Stimulated activated CD8-positive, alpha-beta memory T cell treated with anti-CD3 and anti-CD28 coated beads, Interleukin-4, amount 100 ng/mL, for 24 hours (primary cell): ENCODE data around the gene HINT3.
"Not testable (repeated sequence)": the region's sequence is repeated elsewhere in the genome, so short reads cannot be mapped to it uniquely, and the experiment has no call there.

Source experiments
- DNase-seq: peaks from one replicate; pipeline ENCODE4 v3.0.0-alpha.2; 2020; ENCODE audit warnings: low read depth

HINT3 gene

DNA sequence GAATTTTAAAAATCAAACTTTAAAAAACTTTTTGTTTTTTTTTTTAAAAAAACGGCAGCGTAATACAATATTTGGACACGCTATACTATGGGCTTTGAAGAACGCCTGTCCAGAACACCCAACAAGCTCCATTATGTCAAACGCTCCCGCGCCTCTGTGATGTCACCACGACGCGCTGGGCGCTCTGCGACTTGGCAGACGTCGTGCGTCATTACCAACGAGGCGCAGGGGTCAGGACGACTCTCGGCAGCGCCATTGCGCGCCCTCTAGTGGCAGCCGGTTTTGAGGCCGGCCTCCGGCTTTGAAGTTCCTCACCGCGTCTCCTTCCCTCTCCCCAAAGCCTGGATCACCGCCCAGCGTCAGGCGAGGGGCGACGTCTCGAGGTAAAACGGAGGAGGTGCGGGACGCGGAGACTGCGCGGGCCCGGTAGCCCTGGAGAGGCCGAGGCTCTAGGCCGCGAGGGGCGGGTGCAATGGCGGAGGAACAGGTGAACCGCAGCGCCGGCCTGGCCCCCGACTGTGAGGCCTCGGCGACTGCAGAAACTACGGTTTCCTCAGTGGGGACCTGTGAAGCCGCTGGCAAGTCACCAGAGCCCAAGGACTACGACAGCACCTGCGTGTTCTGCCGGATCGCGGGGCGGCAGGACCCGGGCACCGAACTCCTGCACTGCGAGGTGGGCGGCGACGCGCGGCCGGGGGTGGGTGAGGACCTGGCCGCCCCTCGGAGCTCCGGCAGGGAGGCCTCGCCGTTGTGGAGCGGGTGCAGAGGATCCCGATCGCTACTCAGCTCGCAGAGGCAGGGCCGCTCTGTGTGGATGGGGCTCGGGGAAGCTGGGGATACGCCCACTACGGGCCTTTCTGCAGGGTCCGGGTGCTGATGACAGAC, at the start of gene HINT3:
Gene HINT3 (plus strand): TSS at position 265 of the 885 bp plus-strand sequence. CDS start 208 bp downstream, at position 473.
- peak; percentile 98 for DNase-seq

DNA sequence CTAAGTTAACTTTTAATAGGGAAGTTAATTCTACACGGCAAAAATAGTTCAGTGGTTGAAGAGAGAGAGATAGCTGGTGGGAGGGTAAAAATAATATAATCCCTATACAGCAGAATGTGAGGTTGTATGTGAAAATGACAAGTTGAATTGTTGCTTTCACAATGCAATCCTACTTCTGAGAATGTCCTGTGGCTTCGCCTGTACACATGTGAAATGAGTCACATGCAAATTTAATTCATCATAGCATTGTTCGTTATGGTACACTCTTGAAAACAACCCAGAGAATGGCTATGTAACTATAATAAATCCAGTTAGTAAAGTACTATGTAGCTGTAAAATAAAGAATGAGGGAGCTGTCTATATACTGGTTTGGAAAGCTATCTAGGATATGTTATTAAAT, 46.0 kb upstream of the HINT3 start:
- no peak for DNase-seq

DNA sequence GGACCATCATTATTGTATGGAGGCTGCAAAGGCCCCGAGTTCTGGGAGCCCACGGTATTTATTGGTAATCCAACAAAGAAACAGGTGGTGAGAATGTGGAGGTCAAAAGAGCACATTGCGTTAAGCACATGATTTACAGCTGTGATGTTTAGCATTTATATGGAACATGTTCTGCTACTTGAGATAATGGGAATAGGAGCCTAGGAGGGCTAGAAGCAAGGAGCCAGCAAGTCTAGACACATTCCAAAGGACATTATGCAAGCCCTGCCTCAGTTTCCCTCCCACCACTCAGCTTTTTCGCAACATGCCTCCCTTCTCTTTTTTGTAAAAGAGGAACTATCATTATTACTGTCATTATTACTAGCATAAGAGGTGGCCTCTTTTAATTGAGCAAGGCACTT, 45.5 kb upstream of the HINT3 start:
- not testable (repeated sequence) for DNase-seq

DNA sequence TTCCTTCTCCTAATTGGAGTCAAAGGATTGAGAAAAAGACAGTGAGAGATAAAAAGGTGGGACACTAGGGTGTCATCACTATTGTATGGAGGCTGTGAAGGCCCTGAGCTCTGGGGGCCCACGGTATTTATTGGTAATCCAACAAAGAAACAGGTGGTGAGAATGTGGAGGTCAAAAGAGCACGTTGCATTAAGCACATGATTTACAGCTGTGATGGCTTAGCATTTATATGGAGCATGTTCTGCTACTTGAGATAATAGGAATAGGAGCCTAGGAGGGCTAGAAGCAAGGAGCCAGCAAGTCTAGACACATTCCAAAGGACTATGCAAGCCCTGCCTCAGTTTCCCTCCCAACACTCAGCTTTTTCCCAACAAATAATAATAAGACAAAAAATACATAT, 44.1 kb upstream of the HINT3 start:
- DNase-seq, result not testable (repeated sequence)

DNA sequence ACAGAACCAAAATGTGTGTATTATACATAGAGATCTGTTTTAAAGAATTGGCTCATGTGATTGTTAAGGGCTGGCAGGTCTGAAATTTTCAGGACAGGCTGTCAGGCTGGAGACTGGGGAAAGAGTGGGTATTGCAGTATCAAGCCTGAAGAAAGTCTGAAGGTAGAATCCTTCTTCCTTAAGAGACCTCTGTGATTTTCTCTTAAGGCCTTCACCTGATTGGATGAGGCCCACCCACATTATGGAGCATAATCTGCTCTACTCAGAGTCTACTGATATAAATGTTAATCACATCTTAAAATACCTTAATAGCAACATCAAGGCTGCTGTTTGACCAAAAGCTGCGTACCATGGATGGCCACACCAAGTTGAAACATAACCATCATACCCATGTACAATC, 43.4 kb upstream of the HINT3 start:
- DNase-seq, result no peak

DNA sequence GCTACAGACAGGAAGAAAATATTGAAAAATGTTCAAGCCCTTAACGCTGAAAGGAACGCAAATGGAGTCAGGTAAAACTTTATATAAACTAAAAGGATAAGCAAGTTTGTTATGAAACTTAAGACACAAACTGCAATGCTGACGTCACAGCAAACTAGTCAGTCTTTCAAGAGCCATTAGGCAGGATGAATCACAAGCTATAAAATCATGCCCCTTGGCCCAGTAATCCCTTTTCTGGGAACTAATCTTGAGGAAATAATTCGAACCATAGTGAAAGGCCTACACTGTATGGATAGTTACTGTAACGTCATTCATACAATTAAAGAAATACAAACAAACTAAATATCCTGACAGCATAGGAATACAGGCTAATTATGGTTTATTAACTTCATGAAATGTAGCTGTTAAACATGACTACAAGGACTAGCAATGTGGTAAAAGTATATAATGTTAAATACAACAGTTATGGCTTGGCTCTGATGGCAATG, 42.7 kb upstream of the HINT3 start:
- DNase-seq, result no peak

DNA sequence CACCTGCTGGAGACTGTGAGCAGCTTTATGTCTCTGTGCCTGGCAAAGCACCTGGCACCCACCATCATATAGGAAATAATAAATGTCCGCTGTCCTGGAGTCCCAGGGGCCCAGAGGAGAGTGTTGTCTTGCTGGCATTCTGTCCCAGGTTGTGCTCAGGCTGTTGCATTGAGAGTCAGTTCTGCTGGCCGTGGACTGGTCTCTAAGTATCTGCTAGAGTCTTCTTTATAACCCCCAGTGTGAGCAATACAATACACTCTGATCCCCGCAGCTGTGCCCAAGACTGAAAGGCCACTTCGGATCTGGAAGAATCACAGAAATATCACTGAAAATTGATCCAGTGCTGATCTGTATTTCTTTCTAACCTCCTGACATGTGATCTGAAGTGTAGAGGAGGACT, 38.3 kb upstream of the HINT3 start:
- no peak for DNase-seq

DNA sequence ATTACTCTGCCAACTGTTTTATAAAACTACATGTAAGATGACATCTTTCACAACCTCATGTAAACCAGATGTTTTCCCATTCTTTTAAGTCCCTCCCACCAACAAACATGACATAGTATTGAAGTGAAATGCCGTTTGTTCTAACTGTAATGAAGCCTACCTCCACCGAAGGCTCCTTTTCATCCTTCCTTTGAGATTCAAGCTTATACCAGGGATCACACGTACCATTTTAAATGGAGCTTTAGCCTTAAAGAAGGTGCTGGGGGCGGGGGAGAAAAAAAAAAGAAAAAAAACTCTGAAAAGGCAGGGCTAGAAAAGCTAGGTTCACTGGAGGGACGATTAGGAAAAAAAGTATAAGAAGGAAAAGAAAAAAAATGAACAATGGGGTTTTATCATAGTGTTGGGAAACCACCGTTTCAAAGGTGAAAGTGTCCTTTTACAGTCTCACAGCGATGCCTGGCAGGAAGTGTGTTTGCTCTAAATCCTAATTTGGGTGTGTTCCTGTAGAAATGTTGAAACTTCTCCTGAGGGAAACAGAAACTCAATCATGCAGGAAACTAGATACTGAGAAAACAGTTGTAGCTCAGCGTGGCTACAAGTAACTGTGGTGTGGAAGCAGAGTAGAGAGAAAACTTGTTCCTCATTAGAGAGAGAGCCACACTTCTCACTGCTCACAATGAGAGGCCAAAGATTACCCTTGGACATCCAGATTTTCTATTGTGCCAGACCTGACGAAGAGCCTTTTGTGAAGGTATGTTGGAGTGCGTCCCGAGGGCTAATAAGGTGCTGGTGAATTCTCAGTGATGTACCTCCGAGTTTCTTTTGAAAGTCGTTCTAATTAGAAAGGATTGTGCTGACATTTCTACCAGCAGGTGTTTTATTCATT, 37.6 kb upstream of the HINT3 start:
- no peak for DNase-seq

DNA sequence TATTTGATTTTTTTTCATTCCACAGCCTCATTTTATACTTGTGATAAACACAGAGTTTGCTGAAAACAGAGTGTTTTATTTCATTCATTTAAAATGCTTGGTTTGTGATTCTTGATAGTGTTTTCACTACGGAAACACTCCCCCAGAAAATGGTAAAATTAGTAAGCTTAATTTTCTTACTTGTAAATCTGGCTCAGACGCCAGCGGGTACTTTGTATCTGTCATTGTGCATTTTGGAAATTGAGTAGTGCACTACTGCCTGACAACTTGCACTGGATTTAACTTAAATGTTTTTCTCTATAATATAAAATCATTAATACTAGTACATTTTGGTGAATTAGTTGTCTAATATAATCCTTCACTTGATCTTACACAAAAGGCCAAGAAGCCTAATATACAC, 37.0 kb upstream of the HINT3 start:
- no peak for DNase-seq

DNA sequence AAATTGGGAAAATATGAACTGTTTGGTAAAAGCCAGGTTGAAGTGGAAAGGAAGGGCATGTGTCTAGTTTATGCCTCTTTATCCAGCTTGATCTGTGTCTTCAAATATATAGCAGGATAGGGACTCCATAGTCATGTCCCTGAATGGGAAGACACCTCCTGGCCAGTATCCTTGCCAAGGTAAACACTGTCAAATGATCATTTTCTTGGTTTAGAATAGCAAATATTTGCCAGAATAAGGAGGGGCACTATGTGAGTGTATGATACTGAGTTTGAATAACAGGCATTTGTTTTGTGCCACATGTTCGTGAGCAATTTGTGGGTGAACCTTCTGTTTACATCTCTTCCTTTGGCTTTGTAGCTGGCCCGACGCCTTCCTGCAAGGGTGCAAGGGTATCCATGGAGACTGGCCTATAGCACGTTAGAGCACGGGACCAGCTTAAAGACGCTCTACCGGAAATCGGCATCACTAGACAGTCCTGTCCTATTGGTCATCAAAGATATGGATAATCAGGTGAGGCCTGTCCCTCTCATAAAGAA, 34.2 kb upstream of the HINT3 start:
- DNase-seq, result no peak

DNA sequence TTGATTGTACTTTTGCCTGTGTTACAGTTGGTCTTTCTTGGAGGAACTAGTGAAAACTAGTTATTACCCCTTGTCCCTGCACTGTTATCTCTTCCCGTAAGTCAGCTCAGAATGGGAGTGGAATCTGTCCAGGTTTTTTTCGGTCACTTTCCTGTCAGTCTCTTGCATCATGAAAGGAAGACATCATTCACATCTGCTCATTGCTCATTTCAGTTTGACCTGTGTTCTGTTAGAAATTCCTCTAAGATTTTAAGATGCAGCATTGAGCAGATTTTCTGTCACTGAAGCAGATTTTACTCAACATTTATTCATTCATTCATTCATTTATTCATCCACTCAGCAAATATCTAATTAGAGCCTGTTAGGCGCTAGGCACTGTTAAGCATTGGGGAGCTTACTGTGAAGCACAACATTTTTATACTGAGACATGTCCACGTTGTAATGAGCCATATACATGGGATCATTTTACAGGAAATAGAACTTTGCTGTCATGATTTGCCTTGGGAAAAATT, 33.1 kb upstream of the HINT3 start:
- no peak for DNase-seq

DNA sequence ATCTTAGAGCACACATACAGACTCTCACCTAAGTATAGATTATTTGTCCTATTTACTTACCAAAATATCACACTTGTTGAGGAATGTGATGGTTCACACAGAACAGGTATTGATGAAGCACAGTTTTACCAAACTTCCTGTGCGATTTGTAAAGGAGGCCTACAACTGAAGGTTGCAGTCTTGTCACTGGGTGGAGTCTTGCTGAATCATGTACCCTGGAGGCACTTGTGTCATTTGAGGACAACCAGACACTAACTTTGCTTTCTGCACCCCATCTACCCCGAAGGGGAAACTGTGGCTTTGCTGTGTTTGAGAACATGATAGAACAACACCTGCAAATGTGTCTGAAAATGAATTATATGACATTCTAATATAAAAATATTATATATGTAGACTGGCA, 32.4 kb upstream of the HINT3 start:
- DNase-seq, result no peak

DNA sequence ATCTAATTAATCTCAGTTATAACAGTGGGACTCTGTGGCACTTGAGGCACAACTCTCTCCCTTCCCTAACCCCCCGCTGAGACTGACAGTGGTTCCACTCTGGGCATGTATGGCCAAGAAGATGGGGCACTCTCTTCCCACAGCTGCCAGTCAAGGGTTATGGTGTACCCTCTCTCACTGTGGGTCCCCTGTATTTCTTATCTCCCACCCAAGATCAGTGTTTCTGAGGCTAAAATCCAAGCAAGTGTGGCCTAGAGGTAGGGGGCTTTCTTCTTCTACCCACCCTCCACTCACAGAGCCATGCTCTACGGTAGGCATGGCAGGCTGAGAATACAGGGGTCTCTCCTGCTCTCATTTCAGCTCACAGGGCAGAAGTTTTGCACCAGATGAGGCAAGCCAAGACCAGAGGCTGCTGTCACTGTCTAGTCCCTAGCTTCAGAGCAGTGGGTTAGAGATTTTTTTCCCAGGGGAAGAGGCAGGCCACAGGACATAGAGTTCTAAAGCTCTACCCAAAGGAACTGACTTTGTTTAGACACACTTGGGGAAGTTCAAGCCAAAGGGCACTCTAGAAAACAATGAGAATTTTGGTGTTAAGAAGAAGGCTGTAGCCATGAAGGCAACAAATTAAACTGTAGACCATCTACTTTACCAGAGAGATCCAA, 31.7 kb upstream of the HINT3 start:
- no peak for DNase-seq

DNA sequence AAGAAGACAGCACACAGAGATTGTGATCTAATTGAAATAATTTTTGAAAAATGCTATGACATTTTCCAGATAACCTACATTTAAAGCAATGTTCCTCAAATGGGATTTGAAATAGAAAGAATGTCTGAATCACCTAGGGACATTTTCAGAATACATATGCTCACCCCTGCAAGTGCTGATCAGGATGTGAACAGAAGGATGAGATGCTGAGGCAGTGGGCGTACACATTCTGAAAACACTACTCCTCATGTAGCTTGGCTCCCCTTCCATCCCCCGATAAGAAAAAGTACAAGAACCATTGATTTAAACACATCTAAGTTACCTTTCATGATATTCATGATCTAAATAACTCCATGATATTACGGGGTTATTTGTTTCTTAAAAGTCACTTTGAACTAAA, 29.9 kb upstream of the HINT3 start:
- no peak for DNase-seq

DNA sequence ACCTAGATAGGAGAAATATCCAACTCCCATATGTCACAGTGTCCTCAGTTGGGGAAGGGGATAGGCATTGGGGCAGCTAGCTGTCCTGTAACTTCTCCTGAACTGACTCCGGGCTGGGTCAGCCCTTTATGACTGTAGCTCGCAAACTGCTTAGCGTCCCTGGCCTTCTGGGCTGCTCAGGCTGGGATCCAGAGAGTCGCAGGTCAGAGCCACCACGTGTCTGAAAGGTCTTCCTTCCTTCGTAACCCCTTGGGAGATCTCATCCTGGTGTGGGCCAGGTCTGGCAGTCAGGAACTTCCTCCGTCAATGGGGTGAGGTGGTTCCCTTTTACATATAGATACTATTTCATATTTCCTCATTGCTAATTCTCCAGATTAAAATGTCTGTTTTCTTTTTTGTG, 28.8 kb upstream of the HINT3 start:
- no peak for DNase-seq

DNA sequence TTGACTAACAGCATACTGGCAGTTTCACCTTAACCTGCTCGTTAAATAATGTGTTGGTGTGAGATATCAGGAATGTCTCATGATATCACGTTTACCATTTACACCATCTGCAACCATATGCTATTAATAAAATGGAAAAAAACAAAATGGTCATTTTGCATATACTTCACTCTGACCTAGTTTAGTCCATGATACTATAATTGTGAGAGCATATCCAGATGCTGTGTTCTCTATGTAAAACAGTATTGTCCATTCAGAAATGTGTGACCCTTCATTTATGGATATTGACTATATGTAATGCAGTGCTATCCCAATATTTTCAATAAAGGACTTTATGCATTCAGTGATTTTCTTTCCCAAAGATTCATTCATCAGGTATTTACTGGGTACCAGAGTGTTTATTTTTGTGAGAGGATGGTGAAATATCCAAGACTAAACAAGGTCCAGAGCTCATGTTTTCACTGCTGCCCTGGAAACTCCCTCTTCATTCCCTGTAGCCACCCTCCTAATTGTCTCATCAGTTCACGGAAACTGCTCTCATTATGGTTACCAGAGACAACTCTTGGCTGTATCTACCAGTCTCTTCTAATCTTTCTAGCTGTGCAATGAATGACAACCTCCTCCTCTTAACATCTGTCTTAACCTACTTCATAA, 25.7 kb upstream of the HINT3 start:
- DNase-seq, result no peak

DNA sequence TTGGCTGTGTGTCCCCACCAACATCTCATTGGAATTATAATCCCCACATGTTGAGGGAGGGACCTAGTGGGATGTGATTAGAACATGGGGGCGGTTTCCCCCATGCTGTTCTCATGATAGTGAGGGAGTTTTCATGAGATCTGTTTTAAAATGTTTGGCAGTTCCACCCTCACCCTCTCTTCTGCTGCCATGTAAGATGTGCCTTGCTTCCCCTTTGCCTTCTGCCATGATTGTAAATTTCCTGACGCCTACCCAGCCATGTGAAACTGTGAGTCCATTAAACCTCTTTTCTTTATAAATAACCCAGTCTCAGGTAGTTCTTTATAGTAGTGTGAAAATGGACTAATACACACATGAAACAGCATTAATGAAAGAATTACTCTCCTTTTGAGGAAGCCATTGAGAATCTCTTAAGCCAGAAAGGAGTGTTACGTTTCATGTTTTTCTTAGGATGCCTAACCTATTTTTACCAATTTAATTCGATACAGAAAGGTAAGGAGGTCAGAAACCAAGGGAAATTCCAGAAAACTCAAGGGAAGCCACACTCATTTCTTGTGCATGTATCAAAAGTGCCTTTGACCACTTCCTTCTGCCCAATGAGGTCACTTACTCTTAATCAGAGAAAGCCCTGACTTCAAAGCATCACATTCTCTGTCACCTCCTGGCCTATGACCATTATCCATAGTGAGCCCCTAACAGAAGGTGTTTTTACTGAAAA, 24.7 kb upstream of the HINT3 start:
- no peak for DNase-seq

DNA sequence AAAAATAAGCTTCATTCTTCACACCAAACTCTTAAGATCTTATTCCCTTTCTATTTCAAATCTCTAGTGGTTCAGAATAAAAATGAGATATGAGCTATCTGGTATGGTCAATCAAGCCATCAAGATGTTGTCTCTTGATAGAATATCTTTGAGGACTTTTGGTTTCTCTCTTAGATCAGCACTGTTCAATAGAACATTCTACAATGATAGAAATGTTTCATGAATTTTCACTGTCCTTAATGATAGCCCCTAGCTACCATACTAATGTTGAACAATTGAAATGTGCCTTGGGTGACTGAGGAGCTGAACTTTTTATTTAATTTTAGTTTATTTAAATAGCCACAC, 24.1 kb upstream of the HINT3 start:
- no peak for DNase-seq

DNA sequence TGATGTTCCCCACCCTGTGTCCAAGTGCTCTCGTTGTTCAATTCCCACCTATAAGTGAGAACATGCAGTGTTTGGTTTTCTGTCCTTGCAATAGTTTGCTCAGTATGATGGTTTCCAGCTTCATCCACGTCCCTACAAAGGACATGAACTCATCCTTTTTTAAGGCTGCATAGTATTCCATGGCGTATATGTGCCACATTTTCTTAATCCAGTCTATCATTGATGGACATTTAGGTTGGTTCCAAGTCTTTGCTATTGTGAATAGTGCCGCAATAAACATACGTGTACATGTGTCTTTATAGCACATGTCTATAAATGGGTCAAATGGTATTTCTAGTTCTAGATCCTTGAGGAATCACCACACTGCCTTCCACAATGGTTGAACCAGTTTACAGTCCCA, 21.1 kb upstream of the HINT3 start:
- DNase-seq, result not testable (repeated sequence)

DNA sequence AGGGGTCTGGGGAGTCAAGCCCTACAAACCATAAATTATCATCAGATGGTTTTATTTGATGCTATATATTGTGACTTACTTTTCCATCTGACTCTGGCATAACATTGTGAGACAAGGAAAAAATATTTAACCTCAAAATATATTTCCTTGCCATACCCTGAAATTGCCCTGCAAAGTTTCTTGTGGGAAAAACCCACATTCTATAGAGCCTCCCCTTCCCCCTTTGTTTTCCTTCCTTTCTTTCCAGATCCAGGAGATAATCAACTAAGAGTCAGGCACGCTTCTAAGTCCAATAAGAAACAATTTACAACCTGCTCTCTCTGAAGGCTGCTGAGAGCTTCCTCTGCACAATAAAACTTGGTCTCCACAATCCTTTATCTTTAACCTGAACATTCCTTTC, 17.5 kb upstream of the HINT3 start:
- no peak for DNase-seq

DNA sequence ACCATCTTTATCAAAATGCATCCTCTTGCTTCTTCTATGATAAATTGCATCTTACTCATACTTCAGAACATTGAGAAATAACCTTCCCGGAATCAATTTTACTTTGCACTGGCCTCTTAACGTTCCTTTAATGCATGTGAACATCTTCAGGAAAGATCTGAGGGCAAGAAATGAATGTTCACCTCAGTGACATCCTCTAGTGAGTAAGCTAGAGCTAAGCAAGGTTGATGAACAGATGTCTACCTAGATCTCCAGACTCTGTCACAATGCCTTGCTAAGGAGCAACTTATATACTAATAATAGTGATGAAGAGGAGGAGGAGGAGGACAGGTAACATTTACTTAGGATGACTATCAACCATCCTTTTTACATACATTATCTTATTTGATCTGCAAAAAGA, 16.8 kb upstream of the HINT3 start:
- no peak for DNase-seq
